NCI-H69 (cell line): ENCODE results near the gene ZNF816.
"Not testable (repeated sequence)": the region's sequence is repeated elsewhere in the genome, so short reads cannot be mapped to it uniquely, and the experiment has no call there.

Experiments used
- DNase-seq: peaks from one replicate; lab custom pipeline; 2025; lab: John Stamatoyannopoulos, UW

Gene ZNF816

GRCh38 chr19:52924641-52925040 lies 38.0 kb downstream of the ZNF816 start:
- not testable (repeated sequence) for DNase-seq

GRCh38 chr19:52923778-52924593 lies 38.7 kb downstream of the ZNF816 start:
- peak; percentile 5 for DNase-seq

- peak; percentile 91 for DNase-seq
Observed at GRCh38 chr19:52922841-52923777, 39.6 kb downstream of the ZNF816 start, which contains the start of gene ZNF888. Gene ZNF888 (minus strand): TSS chr19:52923428. CDS start chr19:52917873, 5,555 bp downstream.

GRCh38 chr19:52917531-52917930 lies 45.1 kb downstream of the ZNF816 start:
- DNase-seq, result no peak

- no peak for DNase-seq
Observed at GRCh38 chr19:52910648-52911047, 52.0 kb downstream of the ZNF816 start.

- DNase-seq, result not testable (repeated sequence)
Observed at GRCh38 chr19:52904052-52904780, 58.5 kb downstream of the ZNF816 start.

- DNase-seq, result no peak
Observed at GRCh38 chr19:52901842-52902241, 60.8 kb downstream of the ZNF816 start.
